GM12865 (cell line): Measurements from ENCODE around the gene PLCL1.

Experiments
- DNase-seq: peaks from one replicate; pipeline ENCODE4 v3.0.0; 2010; ENCODE audit warnings: low read depth
- H3K4me3 ChIP-seq: 2 replicates; pipeline ENCODE4 v1.5.1; 2011; ENCODE audit warnings: mild to moderate bottlenecking, low read depth, low read length, control low read depth
- CTCF ChIP-seq: IDR thresholded peaks from 2 replicates; pipeline ENCODE4 v1.5.1; 2011; ENCODE audit warnings: low read length, control low read depth, low read depth, inconsistent platforms; ENCODE audit not compliant: insufficient read depth; ENCODE audit errors: missing control alignments

The PLCL1 gene

GRCh38 chr2:197850882-197851450 lies 46.6 kb downstream of the PLCL1 start:
- no peak for TF ChIP-seq CTCF
- no peak overlapping the region for H3K4me3 ChIP-seq
- no peak for DNase-seq

- DNase-seq = peak; percentile 28
- peak; percentile 29 for TF ChIP-seq CTCF
- no peak overlapping the region for H3K4me3 ChIP-seq
These were observed 47.1 kb downstream of the PLCL1 start for GRCh38 chr2:197851451-197851850.

- TF ChIP-seq CTCF = no peak
- DNase-seq = no peak
- no peak overlapping the region for H3K4me3 ChIP-seq
These were observed 47.7 kb downstream of the PLCL1 start for GRCh38 chr2:197852108-197852507.

- TF ChIP-seq CTCF = no peak
- no peak overlapping the region for H3K4me3 ChIP-seq
- DNase-seq = no peak
These were observed 49.2 kb downstream of the PLCL1 start for GRCh38 chr2:197853549-197853948.

- no peak for TF ChIP-seq CTCF
- DNase-seq = no peak
- no peak overlapping the region for H3K4me3 ChIP-seq
These were observed 53.2 kb downstream of the PLCL1 start for GRCh38 chr2:197857476-197858107.

GRCh38 chr2:197858607-197859140 lies 54.3 kb downstream of the PLCL1 start:
- no peak for TF ChIP-seq CTCF
- no peak overlapping the region for H3K4me3 ChIP-seq
- DNase-seq = no peak
